HG03432 (cell line): Measurements from ENCODE around the gene NOL11.
"Not testable (repeated sequence)": the region's sequence is repeated elsewhere in the genome, so short reads cannot be mapped to it uniquely, and the experiment has no call there.

ENCODE experiments used
- ATAC-seq: cut with Tn5 transposase; IDR thresholded peaks from one replicate; pipeline ENCODE4 v1.9.1; 2021; ENCODE audit warnings: mild to moderate bottlenecking, moderate library complexity; ENCODE audit not compliant: unreplicated experiment

NOL11 gene

GRCh38 chr17:67717624-67718324 is at the start of gene NOL11:
Gene NOL11 (plus strand): TSS chr17:67717936. CDS start chr17:67717948, 12 bp downstream.
- ATAC-seq = peak; percentile 97

GRCh38 chr17:67671493-67671892 is 46.2 kb upstream of the NOL11 start:
- no peak for ATAC-seq

GRCh38 chr17:67672592-67673335 is 45.0 kb upstream of the NOL11 start:
- ATAC-seq = no peak

DNA sequence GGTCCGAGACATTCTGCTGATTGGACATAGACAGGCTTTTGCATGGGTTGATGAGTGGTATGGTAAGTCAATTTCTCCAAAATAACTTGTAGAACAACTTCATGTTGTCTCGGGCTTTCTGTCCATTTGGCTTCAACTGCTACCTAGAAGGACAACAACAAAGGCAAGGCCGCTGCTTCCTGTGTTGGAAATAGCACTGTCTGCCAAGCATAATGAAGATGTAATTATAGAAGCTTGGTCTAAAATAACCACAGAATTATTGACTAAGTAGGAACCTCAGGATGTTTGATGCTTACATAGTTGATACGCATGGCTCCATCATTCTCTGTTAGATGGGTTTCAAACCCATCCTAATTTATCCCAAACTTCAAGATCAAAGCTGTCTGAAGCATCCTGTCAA is 42.3 kb upstream of the NOL11 start:
- ATAC-seq = no peak

GRCh38 chr17:67676305-67676704 is 41.4 kb upstream of the NOL11 start:
- no peak for ATAC-seq

DNA sequence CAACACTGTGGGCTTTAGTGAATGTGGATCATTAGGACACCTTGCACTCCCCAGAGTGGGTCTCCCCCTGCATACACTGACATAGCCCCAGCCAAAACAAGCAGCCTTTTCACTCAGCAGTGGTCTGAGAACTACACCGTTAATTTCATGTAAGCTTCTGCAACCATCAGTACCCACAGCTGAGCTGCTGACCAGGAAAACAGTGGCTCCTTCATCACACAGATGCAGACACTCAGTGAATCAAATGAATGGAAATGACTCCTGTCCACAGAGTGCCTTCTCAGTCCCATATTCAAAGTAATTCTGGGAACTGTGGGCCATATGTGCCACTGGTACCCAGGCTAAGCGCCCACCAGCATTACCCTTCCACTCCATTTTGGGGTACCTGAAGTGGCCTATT is 39.3 kb upstream of the NOL11 start:
- no peak for ATAC-seq

DNA sequence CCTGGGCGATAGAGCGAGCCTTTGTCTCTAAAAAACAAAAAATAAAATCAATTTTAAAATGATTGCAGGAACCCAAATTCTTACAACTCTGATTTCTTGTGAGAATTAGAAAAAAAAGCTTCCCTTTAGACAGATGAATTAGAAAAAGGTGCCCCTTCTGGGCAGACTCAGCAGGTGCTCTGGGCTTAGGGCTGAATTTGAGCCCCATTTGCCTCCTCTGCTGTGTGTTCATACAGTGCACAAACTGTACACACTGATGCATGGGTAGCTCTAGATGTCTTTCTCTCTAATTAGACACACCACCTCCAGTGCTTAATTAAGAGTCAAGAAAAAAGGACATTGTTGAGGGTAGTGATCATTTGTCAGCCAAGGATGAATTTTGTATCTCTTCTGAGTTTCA is 38.5 kb upstream of the NOL11 start:
- ATAC-seq = peak; percentile 26

- peak; percentile 58 for ATAC-seq
Measured at GRCh38 chr17:67679721-67680120, 38.0 kb upstream of the NOL11 start.

GRCh38 chr17:67680445-67681224 is 37.1 kb upstream of the NOL11 start:
- no peak for ATAC-seq

- no peak for ATAC-seq
Measured at GRCh38 chr17:67682196-67682595, 35.5 kb upstream of the NOL11 start.

GRCh38 chr17:67685351-67685750 is 32.4 kb upstream of the NOL11 start:
- ATAC-seq = no peak

DNA sequence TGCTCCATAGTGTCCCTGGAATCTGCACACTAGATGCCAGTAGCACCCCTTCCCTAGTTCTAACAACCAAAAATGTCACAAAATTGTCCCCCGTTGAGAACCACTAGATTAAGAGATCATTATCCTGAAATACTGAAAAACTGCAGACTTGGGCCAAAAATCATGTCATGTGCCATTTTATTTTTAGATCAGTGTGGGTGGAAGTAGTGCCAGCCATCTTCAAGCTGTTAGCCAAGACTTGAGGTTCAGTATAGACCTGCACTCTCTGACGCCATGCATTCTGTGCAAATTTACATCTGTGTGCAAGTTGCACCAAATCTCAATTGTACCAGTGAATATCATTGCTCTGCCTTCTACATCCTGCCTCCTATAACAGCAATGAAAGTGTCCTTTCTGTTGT is 31.5 kb upstream of the NOL11 start:
- ATAC-seq = no peak

- ATAC-seq = no peak
Measured at GRCh38 chr17:67687511-67687910, 30.2 kb upstream of the NOL11 start.

DNA sequence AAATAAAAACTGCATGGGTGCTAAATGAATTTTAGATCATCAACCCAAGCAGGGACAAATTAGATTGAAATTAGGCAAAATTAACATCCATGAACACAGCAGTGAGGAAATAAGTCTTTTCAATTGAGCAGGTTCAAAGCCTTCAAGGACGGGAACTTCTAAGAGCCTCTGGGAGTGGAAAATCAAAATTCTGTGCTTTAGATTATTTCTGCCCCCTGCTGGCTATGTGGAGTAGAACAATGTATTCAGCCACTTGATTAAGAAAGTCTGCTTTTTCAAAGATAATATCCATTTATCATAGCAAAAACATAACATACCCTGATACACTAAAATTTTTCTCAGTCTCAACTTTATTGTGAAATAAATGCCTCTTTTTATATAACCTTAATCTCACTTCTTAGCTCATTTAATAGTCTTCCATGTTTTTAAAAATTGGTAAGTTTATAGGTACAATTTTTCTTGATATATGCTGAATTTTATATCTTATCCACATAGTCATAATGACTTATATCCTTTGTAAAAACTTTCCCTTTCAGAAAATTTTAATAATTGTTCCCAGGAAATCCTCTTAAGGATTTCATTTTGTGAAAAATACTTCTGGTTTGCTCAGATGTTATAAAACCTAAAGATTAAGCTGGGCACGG is 28.1 kb upstream of the NOL11 start:
- no peak for ATAC-seq

DNA sequence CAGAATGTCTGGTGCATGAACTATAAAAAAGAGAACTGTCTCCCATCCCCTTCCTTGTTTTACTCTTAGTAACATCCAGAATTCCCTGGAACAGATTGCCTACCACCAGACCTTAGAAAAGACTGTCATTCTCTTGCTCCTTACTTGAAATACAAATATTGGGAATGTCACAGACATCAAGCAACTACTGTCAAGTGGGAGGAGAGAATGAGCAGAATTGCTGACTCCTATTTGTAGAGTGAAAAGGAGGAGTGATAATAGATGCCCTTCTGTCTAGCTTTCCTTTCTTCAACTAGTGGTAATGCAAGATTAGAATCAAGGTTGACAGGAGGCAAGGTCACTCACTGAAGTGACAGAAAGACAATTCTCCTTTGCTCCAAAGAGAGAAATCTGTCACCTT is 23.9 kb upstream of the NOL11 start:
- ATAC-seq = no peak

DNA sequence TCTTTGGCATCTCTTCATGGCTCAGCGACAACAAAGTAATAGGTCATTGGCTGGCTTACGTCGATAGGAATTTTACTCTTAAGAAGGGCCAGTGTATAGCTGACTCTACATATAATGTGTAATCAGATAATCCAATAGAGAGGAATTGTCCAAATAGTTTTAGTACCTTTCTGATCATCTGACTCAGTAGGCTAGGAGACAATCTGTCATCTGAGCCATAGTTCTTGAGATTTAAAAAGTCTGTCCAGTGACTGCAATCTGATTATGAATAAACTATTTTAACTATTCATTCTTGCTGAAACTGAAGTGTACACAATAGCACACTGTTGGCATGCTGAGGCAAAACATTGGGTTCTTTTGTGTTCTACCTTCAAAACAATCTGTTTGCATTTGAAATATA is 21.4 kb upstream of the NOL11 start:
- ATAC-seq = no peak

DNA sequence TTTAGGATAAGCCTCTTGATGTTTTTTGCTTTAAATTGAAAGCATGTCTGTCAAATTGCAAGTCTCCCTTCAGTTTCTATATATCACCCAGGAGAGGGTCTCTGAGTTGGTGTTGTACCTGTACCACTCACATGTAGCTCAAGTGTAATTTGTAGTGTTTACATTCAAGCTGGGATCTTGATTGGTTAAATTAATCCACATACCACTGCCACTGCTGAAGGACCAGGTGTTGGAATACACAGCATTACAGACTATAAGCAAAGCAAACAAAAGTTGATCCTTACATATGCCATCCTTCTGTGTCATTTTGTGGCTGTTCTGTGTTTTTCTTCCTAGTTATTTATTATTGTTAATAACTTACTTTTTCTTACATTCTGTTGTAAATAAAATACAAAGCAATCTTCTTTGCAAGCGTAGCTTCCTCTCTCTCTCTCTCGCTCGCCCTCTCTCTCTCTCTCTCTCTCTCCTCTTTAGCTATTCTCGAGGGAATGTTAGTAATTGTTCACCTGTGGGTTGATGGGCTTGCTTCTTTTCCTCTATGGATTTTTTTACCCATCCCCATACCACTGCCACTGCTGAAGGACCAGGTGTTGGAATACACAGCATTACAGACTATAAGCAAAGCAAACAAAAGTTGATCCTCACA is 20.8 kb upstream of the NOL11 start:
- ATAC-seq = no peak

GRCh38 chr17:67700037-67700724 is 17.6 kb upstream of the NOL11 start:
- ATAC-seq = no peak

DNA sequence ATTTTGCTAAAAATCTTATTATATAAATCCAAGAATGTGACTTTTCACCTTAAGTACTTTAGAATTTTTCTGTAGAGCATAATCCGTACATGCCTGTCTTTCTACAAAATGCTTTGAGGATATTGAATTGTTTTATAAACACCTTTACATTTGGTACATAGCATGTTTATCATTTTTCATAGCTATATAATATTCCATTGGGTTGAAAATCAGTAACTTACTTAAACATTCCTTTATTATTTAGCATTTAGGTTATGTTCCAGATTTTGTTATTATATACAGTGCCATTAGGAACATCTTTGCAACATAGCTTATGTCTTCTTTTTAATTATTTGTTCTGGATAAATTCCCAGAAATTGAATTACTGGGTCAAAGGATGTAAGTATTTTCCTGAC is 17.0 kb upstream of the NOL11 start:
- ATAC-seq = no peak

DNA sequence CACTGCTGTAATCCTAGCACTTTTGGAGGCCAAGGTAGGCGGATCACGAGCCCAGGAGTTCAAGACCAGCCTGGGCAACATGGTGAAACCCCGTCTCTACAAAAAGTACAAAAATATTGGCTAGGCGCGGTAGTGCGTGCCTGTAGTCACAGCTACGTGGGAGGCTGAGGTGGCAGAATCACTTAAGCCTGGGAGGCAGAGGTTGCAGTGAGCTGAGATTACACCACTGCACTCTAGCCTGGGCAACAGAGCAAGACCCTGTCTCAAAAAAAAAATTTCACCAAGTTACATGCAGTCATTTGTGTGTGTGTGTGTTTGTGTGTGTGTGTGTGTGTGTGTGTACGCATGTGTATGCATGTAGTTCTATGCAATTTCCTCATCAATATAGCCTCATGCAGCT is 14.9 kb upstream of the NOL11 start:
- ATAC-seq = not testable (repeated sequence)
